Keratinocyte (primary cell): ENCODE results near the gene CFL1. TPM values are rescaled to one million over a fixed set of nuclear protein-coding genes. Genes with fewer than 3 reads are reported as not detected.

Source experiments
- DNase-seq: peaks from one replicate; pipeline ENCODE4 v3.0.0-alpha.2; 2011; ENCODE audit warnings: low read depth, missing footprints, low spot score
- FAIRE-seq: peaks from 2 replicates; lab custom pipeline; 2011; peaks lifted over from hg19 to GRCh38; lab: Jason Lieb, UNC
- H2AFZ ChIP-seq: 2 replicates; pipeline ENCODE4 v1.6.0; 2012; ENCODE audit warnings: low read length, control low read depth, inconsistent platforms; ENCODE audit not compliant: control insufficient read depth
- H3K27ac ChIP-seq: 2 replicates; pipeline ENCODE4 v1.5.1; 2011; ENCODE audit warnings: low read length; ENCODE audit not compliant: control insufficient read depth, insufficient read depth
- H3K27me3 ChIP-seq: 3 replicates; pipeline ENCODE4 v1.6.0; 2011; ENCODE audit warnings: low read length; ENCODE audit not compliant: control insufficient read depth, insufficient read depth; ENCODE audit errors: extremely low read depth
- H3K36me3 ChIP-seq, 2 experiments: 2 replicates in 1 of 2; 3 replicates in 1 of 2; pipeline ENCODE4 v1.5.1; 2011; ENCODE audit warnings: low read length in 2 of 2, mild to moderate bottlenecking in 1 of 2; ENCODE audit not compliant: control insufficient read depth in 2 of 2, insufficient read depth in 2 of 2; ENCODE audit errors: extremely low read depth in 1 of 2
- H3K4me1 ChIP-seq: 3 replicates; pipeline ENCODE4 v1.5.1; 2011; ENCODE audit warnings: low read length; ENCODE audit not compliant: control insufficient read depth, insufficient read depth; ENCODE audit errors: extremely low read depth
- H3K4me2 ChIP-seq: 3 replicates; pipeline ENCODE4 v1.6.0; 2011; ENCODE audit warnings: low read depth, low read length; ENCODE audit not compliant: control insufficient read depth, insufficient read depth; ENCODE audit errors: extremely low read depth
- H3K4me3 ChIP-seq, 3 experiments: fragments of 200-600 bp in 1 of 3; sonication (generic) in 1 of 3; 2 replicates in 2 of 3; 3 replicates in 1 of 3; pipeline ENCODE4 v1.5.1; 2011 to 2016; ENCODE audit warnings: low read length in 3 of 3, mild to moderate bottlenecking in 3 of 3, control low read depth in 2 of 3, inconsistent platforms in 1 of 3, low read depth in 1 of 3, mixed read lengths in 1 of 3, mixed run types in 1 of 3, moderate library complexity in 1 of 3; ENCODE audit not compliant: control insufficient read depth in 2 of 3, insufficient read depth in 2 of 3; ENCODE audit errors: extremely low read depth in 1 of 3
- H3K79me2 ChIP-seq: 2 replicates; pipeline ENCODE4 v1.6.0; 2012; ENCODE audit warnings: low read length; ENCODE audit not compliant: control insufficient read depth, insufficient read depth
- H3K9ac ChIP-seq: 3 replicates; pipeline ENCODE4 v1.6.0; 2011; ENCODE audit warnings: low read length; ENCODE audit not compliant: control insufficient read depth, insufficient read depth; ENCODE audit errors: extremely low read depth
- H3K9me1 ChIP-seq: 3 replicates; pipeline ENCODE4 v1.6.0; 2011; ENCODE audit warnings: low read length; ENCODE audit not compliant: control insufficient read depth, insufficient read depth; ENCODE audit errors: extremely low read depth
- H3K9me3 ChIP-seq: 2 replicates; pipeline ENCODE4 v1.5.1; 2012; ENCODE audit warnings: low read depth, low read length; ENCODE audit not compliant: control insufficient read depth
- H4K20me1 ChIP-seq: 3 replicates; pipeline ENCODE4 v1.6.0; 2011; ENCODE audit warnings: low read length; ENCODE audit not compliant: control insufficient read depth, insufficient read depth; ENCODE audit errors: extremely low read depth
- EZH2 ChIP-seq: IDR thresholded peaks from one replicate; pipeline ENCODE4 v1.6.1; 2012; ENCODE audit warnings: inconsistent platforms, mild to moderate bottlenecking, low read length, moderate library complexity
- dilution Hi-C: fragments of 300-500 bp; cut with MboI; formaldehyde crosslinking; loops from one replicate; pipeline ENCODE4 v1.7.0; 2020; ENCODE audit warnings: low sequenced_read_pairs; ENCODE audit not compliant: extremely low pct_ligation_motif_present
- polyA plus RNA-seq, 5 experiments: library from polyadenylated mRNA; depleted of rRNA in 3 of 5; stranded (reverse) in 3 of 5; stranded (forward) in 1 of 5; unstranded in 1 of 5; fragments of >200 nt; gene quantifications; 1 replicate in 1 of 5; 2 replicates in 3 of 5; 3 replicates in 1 of 5; pipeline versions ENCODE4 v1.2.1 to v1.2.3, GENCODE V29; 2011 to 2012; ENCODE audit warnings: missing spikeins in 2 of 5, low read depth in 1 of 5, low replicate concordance in 1 of 5
- TF ChIP-seq, protein P1 (sequence below), 3 experiments: IDR thresholded peaks in 1 of 3; conservative IDR thresholded peaks in 1 of 3; optimal IDR thresholded peaks in 1 of 3; 2 replicates in 2 of 3; 3 replicates in 1 of 3; pipeline versions ENCODE3 to v1.5.1; 2011; ENCODE audit warnings: low read length in 3 of 3, mild to moderate bottlenecking in 3 of 3, moderate library complexity in 2 of 3, control low read depth in 1 of 3, inconsistent platforms in 1 of 3; ENCODE audit not compliant: insufficient read depth in 2 of 3; ENCODE audit errors: extremely low read depth in 1 of 3

The CFL1 gene
- polyA plus RNA-seq, 1 donor (not counting 4 experiments of a cell fraction or from before 2014, with no cell fraction given): 1,236 TPM

DNA sequence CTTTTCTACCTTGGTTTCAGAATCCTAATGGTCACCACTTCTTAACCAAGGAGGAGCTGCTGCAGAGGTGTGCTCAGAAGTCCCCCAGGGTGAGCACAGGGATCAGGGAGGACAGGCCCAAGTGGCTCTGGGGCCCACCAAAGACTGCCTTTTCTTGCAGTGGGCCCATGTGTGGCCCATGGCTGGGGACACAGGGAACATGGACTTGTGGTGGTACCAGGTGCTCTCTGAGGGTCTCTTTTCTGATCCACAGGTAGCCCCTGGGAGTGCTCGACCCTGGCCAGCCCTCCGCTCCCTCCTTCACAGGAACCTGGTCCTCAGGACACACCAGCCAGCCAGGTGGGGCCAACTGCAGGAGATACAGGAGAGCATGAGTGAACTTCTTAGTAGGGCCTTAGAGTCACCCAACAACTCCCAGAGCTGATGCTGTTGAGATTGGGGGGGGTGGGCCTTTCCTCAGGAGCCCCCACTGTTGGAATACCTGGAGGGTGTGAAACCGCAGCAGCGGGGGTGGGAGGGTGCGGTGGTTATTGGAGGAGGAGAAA lies 4.3 kb upstream of the CFL1 start:
- dilution Hi-C loops: no loop called here
- peaks cover 1% of the 10 kb centered on the region for H4K20me1 ChIP-seq
- peak overlapping the region; percentile 92 for H3K4me2 ChIP-seq
- no peaks in the 10 kb centered on the region for H3K9me3 ChIP-seq
- peaks cover 18% of the 10 kb centered on the region for H3K4me1 ChIP-seq
- H3K27me3 ChIP-seq: no peaks in the 10 kb centered on the region
- H3K79me2 ChIP-seq: peaks cover 36% of the 10 kb centered on the region
- TF ChIP-seq, protein P1, sequence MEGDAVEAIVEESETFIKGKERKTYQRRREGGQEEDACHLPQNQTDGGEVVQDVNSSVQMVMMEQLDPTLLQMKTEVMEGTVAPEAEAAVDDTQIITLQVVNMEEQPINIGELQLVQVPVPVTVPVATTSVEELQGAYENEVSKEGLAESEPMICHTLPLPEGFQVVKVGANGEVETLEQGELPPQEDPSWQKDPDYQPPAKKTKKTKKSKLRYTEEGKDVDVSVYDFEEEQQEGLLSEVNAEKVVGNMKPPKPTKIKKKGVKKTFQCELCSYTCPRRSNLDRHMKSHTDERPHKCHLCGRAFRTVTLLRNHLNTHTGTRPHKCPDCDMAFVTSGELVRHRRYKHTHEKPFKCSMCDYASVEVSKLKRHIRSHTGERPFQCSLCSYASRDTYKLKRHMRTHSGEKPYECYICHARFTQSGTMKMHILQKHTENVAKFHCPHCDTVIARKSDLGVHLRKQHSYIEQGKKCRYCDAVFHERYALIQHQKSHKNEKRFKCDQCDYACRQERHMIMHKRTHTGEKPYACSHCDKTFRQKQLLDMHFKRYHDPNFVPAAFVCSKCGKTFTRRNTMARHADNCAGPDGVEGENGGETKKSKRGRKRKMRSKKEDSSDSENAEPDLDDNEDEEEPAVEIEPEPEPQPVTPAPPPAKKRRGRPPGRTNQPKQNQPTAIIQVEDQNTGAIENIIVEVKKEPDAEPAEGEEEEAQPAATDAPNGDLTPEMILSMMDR (optimal IDR thresholded peaks at IDR 0.05 in 1 of 3, IDR thresholded peaks at IDR 0.05 in 1 of 3, conservative IDR thresholded peaks at IDR 0.05 in 1 of 3; ENCODE audit: extremely low read depth in 1 of 3, insufficient read depth in 2 of 3, low read length in 3 of 3): no peak
- no peak for TF ChIP-seq EZH2
- H2AFZ ChIP-seq: no peak overlapping the region
- no peak for DNase-seq
- no peak overlapping the region for H3K4me3 ChIP-seq
- no peaks in the 10 kb centered on the region for H3K9me1 ChIP-seq
- peaks cover 34 to 44% of the 10 kb centered on the region in 2 experiments for H3K36me3 ChIP-seq
- H3K9ac ChIP-seq: no peak overlapping the region
- no peak overlapping the region for H3K27ac ChIP-seq
- no peak for FAIRE-seq

DNA sequence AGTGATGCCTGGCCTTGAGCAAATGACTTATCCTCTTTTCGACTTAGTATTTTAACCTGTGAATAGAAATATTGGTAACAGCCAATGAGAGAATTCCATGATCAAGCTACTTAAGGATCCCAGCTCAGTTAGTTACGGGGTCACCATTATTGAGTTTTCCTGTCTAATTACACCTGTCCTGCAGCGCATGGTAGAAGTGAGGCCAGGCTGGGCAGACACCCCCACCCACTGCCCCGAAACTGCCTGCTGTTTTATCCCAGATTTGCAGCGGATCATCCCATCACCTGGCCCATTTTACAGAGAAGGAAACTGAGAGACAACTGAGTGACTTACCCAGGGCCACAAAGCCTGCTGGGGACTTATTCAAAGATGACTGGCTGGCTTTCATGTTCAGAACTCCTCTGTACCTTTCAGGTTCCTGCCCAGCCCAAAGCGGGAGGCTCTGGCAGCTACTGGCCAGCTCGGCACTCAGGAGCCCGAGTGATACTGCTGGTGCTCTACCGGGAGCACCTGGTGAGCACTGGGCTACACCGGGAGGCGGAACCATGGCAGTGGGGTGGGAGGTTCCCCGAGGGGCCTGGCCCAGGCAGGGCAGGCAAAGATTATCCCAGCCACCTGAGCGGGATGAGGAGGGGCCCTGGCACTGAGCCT lies 3.7 kb upstream of the CFL1 start:
- TF ChIP-seq, protein P1 (optimal IDR thresholded peaks at IDR 0.05 in 1 of 3, IDR thresholded peaks at IDR 0.05 in 1 of 3, conservative IDR thresholded peaks at IDR 0.05 in 1 of 3; ENCODE audit: extremely low read depth in 1 of 3, insufficient read depth in 2 of 3, low read length in 3 of 3): no peak
- TF ChIP-seq EZH2: no peak
- Histone ChIP-seq H3K79me2 (peaks cover 42% of the 10 kb centered on the region), H3K9me1 (no peaks in the 10 kb centered on the region), H3K9ac (peak overlapping the region; percentile 83), H3K4me3 (peak overlapping the region; percentile 83 to 96 (median 91)), H3K4me2 (peak overlapping the region; percentile 92), H3K27me3 (no peaks in the 10 kb centered on the region), H3K9me3 (no peaks in the 10 kb centered on the region), H3K27ac (peak overlapping the region; percentile 90), H3K4me1 (peaks cover 18% of the 10 kb centered on the region), H4K20me1 (peaks cover 7% of the 10 kb centered on the region), H2AFZ (no peak overlapping the region), H3K36me3 (peaks cover 32 to 45% of the 10 kb centered on the region in 2 experiments)
- dilution Hi-C loops: no loop called here
- no peak for DNase-seq
- no peak for FAIRE-seq
